ENCODE results near the gene SH3PXD2A.
"Not testable (repeated sequence)": the region's sequence is repeated elsewhere in the genome, so short reads cannot be mapped to it uniquely, and the experiment has no call there.

Gene SH3PXD2A

DNA sequence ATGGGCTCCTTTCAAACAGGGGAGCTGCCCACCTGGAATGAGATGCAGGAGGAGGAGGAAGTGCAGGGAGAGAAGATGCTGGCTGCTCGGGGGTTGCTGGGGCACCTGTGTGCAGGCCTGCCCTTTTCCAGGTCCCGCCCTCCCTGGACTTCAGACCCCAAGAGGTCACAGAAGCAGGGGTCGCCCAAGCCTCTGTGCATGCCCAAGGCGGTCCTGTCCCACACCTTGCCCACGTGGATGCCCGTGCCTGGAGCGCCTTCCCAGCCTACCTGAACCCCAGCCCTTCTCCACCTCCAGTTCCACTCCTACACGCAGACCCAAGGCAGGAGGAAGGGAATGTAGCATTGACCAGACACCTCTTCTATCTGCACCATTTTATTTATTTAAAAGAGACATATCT, 71.3 kb downstream of the SH3PXD2A start:
- no peak for DNase-seq (ENCODE audit: insufficient read length)
- FAIRE-seq: no peak
- no peak for TF ChIP-seq TAF1 (IDR thresholded peaks at IDR 0.05; ENCODE audit: borderline replicate concordance, low read depth, low read length)
- no peak for TF ChIP-seq POLR2A (IDR thresholded peaks at IDR 0.05; ENCODE audit: low read depth, low read length)
- no peak for TF ChIP-seq POLR2AphosphoS5 (IDR thresholded peaks at IDR 0.05; ENCODE audit: low read depth, low read length)

GRCh38 chr10:103783681-103784080, 71.7 kb downstream of the SH3PXD2A start:
- DNase-seq (ENCODE audit: insufficient read length) (no peak), FAIRE-seq (no peak)
- TF ChIP-seq POLR2A (IDR thresholded peaks at IDR 0.05; ENCODE audit: low read depth, low read length): no peak
- TF ChIP-seq POLR2AphosphoS5 (IDR thresholded peaks at IDR 0.05; ENCODE audit: low read depth, low read length): no peak
- no peak for TF ChIP-seq TAF1 (IDR thresholded peaks at IDR 0.05; ENCODE audit: borderline replicate concordance, low read depth, low read length)

DNA sequence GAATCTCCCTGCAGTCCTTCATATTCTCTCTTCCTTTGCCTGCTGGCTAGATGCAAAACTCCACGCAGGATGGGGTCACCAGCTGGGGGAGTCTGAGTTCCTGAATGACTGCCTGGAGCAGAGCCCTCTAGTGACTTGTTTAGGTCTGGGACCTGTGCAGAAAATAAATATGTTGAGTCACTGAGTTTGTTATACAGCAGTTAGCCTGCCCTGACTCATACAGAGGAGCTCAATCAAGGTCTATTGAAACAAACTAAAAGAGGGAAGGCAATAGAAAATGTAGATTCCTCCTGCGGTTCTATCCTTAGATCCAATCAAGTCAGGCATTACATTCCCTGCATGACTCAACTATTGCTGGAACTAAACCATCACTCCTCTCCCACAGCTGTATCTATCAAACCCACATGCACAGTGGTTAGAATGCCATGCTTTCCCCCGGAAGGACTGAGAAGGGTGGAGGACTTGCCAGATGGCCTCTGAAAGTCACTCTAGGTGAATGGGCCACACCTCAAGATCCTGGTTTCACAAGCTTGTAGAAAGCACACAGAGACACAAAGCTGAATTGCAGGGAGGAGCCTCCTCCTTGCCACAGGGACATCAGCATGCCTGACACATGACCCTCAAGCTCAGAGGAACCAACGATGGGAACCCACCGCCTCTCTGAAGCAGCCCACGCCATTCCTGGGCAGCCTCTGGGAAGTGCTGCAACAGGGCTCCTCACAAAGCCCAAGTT, 73.9 kb downstream of the SH3PXD2A start:
- no peak for TF ChIP-seq POLR2AphosphoS5 (IDR thresholded peaks at IDR 0.05; ENCODE audit: low read depth, low read length)
- TF ChIP-seq TAF1 (IDR thresholded peaks at IDR 0.05; ENCODE audit: borderline replicate concordance, low read depth, low read length): no peak
- no peak for TF ChIP-seq POLR2A (IDR thresholded peaks at IDR 0.05; ENCODE audit: low read depth, low read length)
- no peak for DNase-seq (ENCODE audit: insufficient read length)
- peak; percentile 62 for FAIRE-seq

GRCh38 chr10:103780242-103781149, 74.9 kb downstream of the SH3PXD2A start:
- FAIRE-seq (peak; percentile 30), DNase-seq (ENCODE audit: insufficient read length) (no peak)
- TF ChIP-seq TAF1 (IDR thresholded peaks at IDR 0.05; ENCODE audit: borderline replicate concordance, low read depth, low read length): no peak
- no peak for TF ChIP-seq POLR2AphosphoS5 (IDR thresholded peaks at IDR 0.05; ENCODE audit: low read depth, low read length)
- no peak for TF ChIP-seq POLR2A (IDR thresholded peaks at IDR 0.05; ENCODE audit: low read depth, low read length)

DNA sequence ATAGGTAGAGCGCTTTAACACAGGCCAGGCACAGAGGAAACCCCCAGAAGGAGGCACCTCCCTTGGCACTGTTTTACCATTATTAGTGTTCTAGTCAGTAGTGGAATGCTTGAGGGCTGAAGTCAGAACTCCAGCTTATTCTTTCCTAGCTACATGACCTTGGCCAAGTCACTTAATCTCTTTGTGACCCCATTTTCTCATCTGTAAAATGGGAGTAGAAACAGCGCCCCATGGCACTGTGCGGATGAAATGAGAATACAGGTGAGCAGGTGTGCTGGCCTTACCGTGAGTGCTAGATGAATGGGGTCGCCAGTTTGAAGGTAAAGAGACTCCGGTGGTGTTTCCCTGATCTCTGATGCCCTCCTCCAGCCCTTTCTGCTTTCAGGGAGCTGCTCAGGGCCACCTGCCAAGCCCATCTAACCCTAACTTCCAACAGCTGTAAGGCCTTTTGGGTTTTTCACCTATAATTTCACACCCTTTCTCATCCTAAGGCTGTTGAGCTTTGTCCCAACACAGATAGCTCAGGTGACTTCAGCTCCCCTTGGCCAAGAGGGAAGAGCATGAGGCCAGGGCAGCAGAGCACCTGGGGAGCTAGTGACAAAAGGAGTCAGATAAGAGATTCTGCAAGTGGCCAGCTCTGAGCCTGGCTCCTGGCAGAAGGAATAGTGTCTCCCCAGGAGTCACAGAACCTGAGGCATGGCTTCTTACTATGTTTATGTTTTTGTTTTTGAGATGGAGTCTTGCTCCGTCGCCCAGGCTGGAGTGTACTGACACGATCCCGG, 76.8 kb downstream of the SH3PXD2A start:
- DNase-seq (ENCODE audit: insufficient read length) (no peak), FAIRE-seq (no peak)
- TF ChIP-seq POLR2A (IDR thresholded peaks at IDR 0.05; ENCODE audit: low read depth, low read length): no peak
- no peak for TF ChIP-seq POLR2AphosphoS5 (IDR thresholded peaks at IDR 0.05; ENCODE audit: low read depth, low read length)
- TF ChIP-seq TAF1 (IDR thresholded peaks at IDR 0.05; ENCODE audit: borderline replicate concordance, low read depth, low read length): no peak

DNA sequence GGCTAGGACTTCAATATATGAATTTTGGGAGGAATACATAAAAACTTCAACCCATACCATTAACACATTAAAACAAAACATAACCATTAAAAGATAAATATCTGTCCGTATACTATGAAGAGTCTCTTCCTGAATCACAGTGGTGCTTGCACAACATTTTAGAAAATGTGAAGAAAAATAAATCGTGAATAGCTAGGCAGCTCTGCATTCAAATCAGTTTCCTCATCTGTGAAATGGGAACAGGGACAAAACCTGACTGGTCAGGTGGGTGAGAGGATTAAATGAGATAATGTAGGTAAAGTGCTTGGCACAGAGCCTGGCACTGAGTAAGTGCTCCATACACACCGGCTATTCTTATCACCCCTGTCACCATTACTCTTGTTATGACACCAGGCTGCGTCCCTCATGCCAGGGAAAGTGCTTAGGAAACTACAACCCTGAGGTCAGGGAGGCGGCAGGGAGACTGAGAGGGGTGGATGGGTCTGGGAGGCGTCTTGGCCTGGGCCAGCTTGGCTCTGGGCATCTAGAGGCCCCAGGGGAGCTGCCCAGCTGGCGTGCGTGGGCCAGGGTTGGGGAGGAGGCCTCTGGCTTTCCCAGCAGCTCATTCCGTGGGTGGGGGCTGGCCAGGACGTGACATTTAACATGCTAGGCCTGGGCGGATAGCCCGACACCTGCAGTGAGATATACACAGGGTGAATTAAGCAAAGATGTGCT, 78.3 kb downstream of the SH3PXD2A start:
- FAIRE-seq: peak; percentile 78
- no peak for DNase-seq (ENCODE audit: insufficient read length)
- TF ChIP-seq POLR2AphosphoS5 (IDR thresholded peaks at IDR 0.05; ENCODE audit: low read depth, low read length) (no peak), POLR2A (IDR thresholded peaks at IDR 0.05; ENCODE audit: low read depth, low read length) (no peak), TAF1 (IDR thresholded peaks at IDR 0.05; ENCODE audit: borderline replicate concordance, low read depth, low read length) (no peak)

- no peak for FAIRE-seq
- no peak for TF ChIP-seq TAF1 (IDR thresholded peaks at IDR 0.05; ENCODE audit: borderline replicate concordance, low read depth, low read length)
- TF ChIP-seq POLR2AphosphoS5 (IDR thresholded peaks at IDR 0.05; ENCODE audit: low read depth, low read length): no peak
- no peak for TF ChIP-seq POLR2A (IDR thresholded peaks at IDR 0.05; ENCODE audit: low read depth, low read length)
- DNase-seq (ENCODE audit: insufficient read length): no peak
Measured at GRCh38 chr10:103775776-103776175, 79.6 kb downstream of the SH3PXD2A start.

GRCh38 chr10:103772846-103773245, 82.5 kb downstream of the SH3PXD2A start:
- not testable (repeated sequence) for DNase-seq (ENCODE audit: insufficient read length); FAIRE-seq

- DNase-seq (ENCODE audit: insufficient read length) (peak; percentile 66), FAIRE-seq (peak; percentile 80)
- TF ChIP-seq POLR2AphosphoS5 (IDR thresholded peaks at IDR 0.05; ENCODE audit: low read depth, low read length) (no peak), TAF1 (IDR thresholded peaks at IDR 0.05; ENCODE audit: borderline replicate concordance, low read depth, low read length) (no peak), POLR2A (IDR thresholded peaks at IDR 0.05; ENCODE audit: low read depth, low read length) (no peak; the same call in 1 of the 2 replicates)
Measured at GRCh38 chr10:103772096-103772845, 83.1 kb downstream of the SH3PXD2A start.

DNA sequence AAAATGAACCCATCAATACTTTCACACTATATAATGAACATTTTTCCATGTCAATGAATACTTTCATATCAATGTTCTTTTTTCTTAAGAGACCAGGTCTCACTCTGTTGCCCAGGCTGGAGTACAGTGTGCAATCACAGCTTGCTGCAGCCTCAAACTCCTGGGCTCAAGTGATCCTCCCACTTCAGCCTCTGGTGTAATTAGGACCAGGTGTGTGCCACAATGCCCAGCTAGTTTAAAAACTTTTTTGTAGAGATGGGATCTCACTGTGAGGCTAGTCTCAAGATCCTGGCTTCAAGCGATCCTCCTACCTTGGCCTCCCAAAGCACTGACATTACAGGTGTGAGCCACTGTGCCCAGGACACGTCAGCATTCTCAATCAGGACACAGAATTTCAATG, 85.2 kb downstream of the SH3PXD2A start:
- TF ChIP-seq POLR2AphosphoS5 (IDR thresholded peaks at IDR 0.05; ENCODE audit: low read depth, low read length): no peak
- no peak for TF ChIP-seq TAF1 (IDR thresholded peaks at IDR 0.05; ENCODE audit: borderline replicate concordance, low read depth, low read length)
- no peak for TF ChIP-seq POLR2A (IDR thresholded peaks at IDR 0.05; ENCODE audit: low read depth, low read length)
- no peak for FAIRE-seq

More for the DNA sequence above, 85.2 kb downstream of the SH3PXD2A start:
- DNase-seq (ENCODE audit: insufficient read length): no peak
